Measurements from ENCODE around the gene ADGRG3. TPM values are rescaled to one million over a fixed set of nuclear protein-coding genes. Genes with fewer than 3 reads are reported as not detected.

The ADGRG3 gene
- total and polyA plus RNA-seq, 2 of the 13 experiments (the other 11 are each of a cell fraction or from before 2014, with no cell fraction given): 2.7 to 11.8 TPM

- TF ChIP-seq SSRP1 (CRISPR knock-in tag; IDR thresholded peaks at IDR 0.05): peak; percentile 81; the same call in 1 of the 2 replicates
- TF ChIP-seq ZHX1 (CRISPR knock-in tag; IDR thresholded peaks at IDR 0.05; ENCODE audit: low read depth): peak; percentile 43; the same call in 1 of the 2 replicates
- TF ChIP-seq SIX4 (CRISPR knock-in tag; IDR thresholded peaks at IDR 0.05): 0 out of 2 replicates have a peak, but pooled peaks have one; percentile 20
- TF ChIP-seq ZNF331 (CRISPR knock-in tag; IDR thresholded peaks at IDR 0.05): no peak
- peak; percentile 34; the same call in 1 of the 2 replicates for TF ChIP-seq THAP9 (CRISPR knock-in tag; IDR thresholded peaks at IDR 0.05; ENCODE audit: borderline replicate concordance)
- TF ChIP-seq ZNF569 (CRISPR knock-in tag; IDR thresholded peaks at IDR 0.05; ENCODE audit: borderline replicate concordance): 0 out of 2 replicates have a peak, but pooled peaks have one; percentile 30
- TF ChIP-seq POLR2AphosphoS5 (IDR thresholded peaks at IDR 0.05; ENCODE audit: low read depth, low read length): peak; percentile 91
- peak; percentile 62; the same call in 1 of the 2 replicates for TF ChIP-seq ZNF383 (CRISPR knock-in tag; IDR thresholded peaks at IDR 0.05; ENCODE audit: borderline replicate concordance)
- TF ChIP-seq HNF1A (IDR thresholded peaks at IDR 0.05; ENCODE audit: low read depth): peak; percentile 99
- TF ChIP-seq HNF1A (CRISPR knock-in tag; IDR thresholded peaks at IDR 0.05; ENCODE audit: borderline replicate concordance): peak; percentile 99
- peak; percentile 76 for TF ChIP-seq MED1 (CRISPR knock-in tag; IDR thresholded peaks at IDR 0.05)
- 0 out of 2 replicates have a peak, but pooled peaks have one; percentile 71 for TF ChIP-seq IRF2 (CRISPR knock-in tag; IDR thresholded peaks at IDR 0.05)
- TF ChIP-seq ZBTB46 (CRISPR knock-in tag; IDR thresholded peaks at IDR 0.05; ENCODE audit: borderline replicate concordance): peak; percentile 64; the same call in 1 of the 2 replicates
Observed at GRCh38 chr16:57704011-57704904, 36.2 kb downstream of the ADGRG3 start (continued).

All from HepG2 (cell line).